Measurements from ENCODE around the gene PAGE4.
A peak's percentile ranks its signal among the peaks of the same experiment; 100 is the strongest.

Gene PAGE4

DNA sequence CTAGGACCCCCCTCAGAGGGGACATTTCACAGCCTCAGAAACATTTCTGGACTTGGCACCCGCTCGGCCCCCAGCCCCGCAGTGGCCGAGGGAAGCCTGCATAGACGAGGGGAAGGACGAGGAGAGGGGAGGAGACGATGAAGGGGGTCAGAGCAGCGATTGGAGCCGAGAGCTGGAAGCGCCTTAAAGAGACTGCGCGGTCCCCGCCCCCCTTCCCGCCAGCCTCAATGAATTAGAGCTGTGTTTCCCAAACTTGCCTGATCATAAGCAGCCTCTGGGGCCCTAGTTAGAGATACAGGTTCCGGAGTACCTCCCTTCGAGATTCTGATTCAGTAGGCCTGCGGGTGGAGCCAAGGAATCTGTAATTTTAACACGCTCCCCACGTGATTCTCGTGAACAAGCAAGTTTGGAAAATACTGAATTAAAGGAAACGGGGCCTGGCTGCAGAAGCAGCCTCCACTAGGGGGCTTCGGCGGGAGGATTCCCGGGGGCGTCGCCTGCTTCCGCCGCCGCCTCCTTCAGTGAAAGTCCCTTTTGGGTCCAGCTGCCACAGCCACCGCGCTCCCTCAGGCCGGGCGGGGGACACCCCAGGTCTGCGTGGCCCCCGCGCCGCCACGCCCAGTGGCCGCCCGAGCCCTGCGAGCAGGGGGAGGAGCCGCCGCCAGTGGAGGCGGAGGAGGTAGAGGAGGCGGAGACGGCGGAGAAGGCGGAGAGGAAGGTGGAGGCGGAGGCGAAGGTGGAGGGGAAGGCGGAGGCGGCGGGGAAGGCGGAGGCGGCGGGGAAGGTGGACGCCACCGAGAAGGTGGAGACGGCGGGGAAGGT lies 49.9 kb downstream of the PAGE4 start, which contains the start of gene USP27X (continued):
- TF ChIP-seq, protein P1, sequence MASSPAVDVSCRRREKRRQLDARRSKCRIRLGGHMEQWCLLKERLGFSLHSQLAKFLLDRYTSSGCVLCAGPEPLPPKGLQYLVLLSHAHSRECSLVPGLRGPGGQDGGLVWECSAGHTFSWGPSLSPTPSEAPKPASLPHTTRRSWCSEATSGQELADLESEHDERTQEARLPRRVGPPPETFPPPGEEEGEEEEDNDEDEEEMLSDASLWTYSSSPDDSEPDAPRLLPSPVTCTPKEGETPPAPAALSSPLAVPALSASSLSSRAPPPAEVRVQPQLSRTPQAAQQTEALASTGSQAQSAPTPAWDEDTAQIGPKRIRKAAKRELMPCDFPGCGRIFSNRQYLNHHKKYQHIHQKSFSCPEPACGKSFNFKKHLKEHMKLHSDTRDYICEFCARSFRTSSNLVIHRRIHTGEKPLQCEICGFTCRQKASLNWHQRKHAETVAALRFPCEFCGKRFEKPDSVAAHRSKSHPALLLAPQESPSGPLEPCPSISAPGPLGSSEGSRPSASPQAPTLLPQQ (tag by site-specific recombination; IDR thresholded peaks at IDR 0.05) = peak; percentile 32
- TF ChIP-seq ZNF184 (tag by site-specific recombination; IDR thresholded peaks at IDR 0.05) = no peak
- TF ChIP-seq WT1 (tag by site-specific recombination; IDR thresholded peaks at IDR 0.05) = no peak
- no peak for TF ChIP-seq ZNF791 (tag by site-specific recombination; IDR thresholded peaks at IDR 0.05)
- no peak for TF ChIP-seq ZNF571 (tag by site-specific recombination; IDR thresholded peaks at IDR 0.05)
- TF ChIP-seq PRDM1 (tag by site-specific recombination; IDR thresholded peaks at IDR 0.05) = 0 out of 2 replicates have a peak, but pooled peaks have one; percentile 17
- 0 out of 2 replicates have a peak, but pooled peaks have one; percentile 26 for TF ChIP-seq KLF16 (tag by site-specific recombination; IDR thresholded peaks at IDR 0.05)

DNA sequence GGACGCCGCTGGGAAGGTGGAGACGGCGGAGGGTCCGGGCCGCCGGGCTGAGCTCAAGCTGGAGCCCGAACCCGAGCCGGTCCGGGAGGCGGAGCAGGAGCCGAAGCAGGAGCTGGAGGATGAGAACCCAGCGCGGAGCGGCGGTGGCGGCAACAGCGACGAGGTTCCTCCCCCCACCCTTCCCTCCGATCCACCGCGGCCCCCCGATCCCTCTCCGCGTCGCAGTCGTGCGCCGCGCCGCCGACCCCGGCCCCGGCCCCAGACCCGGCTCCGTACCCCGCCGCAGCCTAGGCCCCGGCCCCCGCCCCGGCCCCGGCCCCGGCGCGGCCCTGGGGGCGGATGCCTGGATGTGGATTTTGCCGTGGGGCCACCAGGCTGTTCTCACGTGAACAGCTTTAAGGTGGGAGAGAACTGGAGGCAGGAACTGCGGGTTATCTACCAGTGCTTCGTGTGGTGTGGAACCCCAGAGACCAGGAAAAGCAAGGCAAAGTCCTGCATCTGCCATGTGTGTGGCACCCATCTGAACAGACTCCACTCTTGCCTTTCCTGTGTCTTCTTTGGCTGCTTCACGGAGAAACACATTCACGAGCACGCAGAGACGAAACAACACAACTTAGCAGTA lies 50.7 kb downstream of the PAGE4 start:
- Histone ChIP-seq H3K4me3 (ENCODE audit: low read depth, low read length) (peak overlapping the region; percentile 58), H3K4me1 (ENCODE audit: control insufficient read depth, insufficient read depth, low read length) (no peaks in the 10 kb centered on the region), H3K36me3 (ENCODE audit: control insufficient read depth in 2 of 2, insufficient read depth in 1 of 2, low read length in 2 of 2) (peaks cover 0 to 16% of the 10 kb centered on the region in 2 experiments; a peak in 1 of 3 replicates), H3K9me3 (ENCODE audit: control insufficient read depth, insufficient read depth, low read depth, low read length) (no peaks in the 10 kb centered on the region), H3K27ac (ENCODE audit: extremely low read depth, low read depth, low read length) (peak overlapping the region; percentile 61; the same call in 1 of the 2 replicates)
- TF ChIP-seq ZNF324 (tag by site-specific recombination; IDR thresholded peaks at IDR 0.05) (no peak), ZNF341 (tag by site-specific recombination; IDR thresholded peaks at IDR 0.05; ENCODE audit: low read depth) (peak; percentile 54), ZNF558 (tag by site-specific recombination; IDR thresholded peaks at IDR 0.05) (no peak), ZNF266 (tag by site-specific recombination; IDR thresholded peaks at IDR 0.05; ENCODE audit: low read depth) (no peak), SP3 (tag by site-specific recombination; IDR thresholded peaks at IDR 0.05) (0 out of 2 replicates have a peak, but pooled peaks have one; percentile 13)
- TF ChIP-seq, protein P2, sequence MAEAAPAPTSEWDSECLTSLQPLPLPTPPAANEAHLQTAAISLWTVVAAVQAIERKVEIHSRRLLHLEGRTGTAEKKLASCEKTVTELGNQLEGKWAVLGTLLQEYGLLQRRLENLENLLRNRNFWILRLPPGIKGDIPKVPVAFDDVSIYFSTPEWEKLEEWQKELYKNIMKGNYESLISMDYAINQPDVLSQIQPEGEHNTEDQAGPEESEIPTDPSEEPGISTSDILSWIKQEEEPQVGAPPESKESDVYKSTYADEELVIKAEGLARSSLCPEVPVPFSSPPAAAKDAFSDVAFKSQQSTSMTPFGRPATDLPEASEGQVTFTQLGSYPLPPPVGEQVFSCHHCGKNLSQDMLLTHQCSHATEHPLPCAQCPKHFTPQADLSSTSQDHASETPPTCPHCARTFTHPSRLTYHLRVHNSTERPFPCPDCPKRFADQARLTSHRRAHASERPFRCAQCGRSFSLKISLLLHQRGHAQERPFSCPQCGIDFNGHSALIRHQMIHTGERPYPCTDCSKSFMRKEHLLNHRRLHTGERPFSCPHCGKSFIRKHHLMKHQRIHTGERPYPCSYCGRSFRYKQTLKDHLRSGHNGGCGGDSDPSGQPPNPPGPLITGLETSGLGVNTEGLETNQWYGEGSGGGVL (tag by site-specific recombination; IDR thresholded peaks at IDR 0.05) = peak; percentile 48
- TF ChIP-seq, protein P3, sequence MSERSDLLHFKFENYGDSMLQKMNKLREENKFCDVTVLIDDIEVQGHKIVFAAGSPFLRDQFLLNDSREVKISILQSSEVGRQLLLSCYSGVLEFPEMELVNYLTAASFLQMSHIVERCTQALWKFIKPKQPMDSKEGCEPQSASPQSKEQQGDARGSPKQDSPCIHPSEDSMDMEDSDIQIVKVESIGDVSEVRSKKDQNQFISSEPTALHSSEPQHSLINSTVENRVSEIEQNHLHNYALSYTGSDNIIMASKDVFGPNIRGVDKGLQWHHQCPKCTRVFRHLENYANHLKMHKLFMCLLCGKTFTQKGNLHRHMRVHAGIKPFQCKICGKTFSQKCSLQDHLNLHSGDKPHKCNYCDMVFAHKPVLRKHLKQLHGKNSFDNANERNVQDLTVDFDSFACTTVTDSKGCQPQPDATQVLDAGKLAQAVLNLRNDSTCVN (tag by site-specific recombination; optimal IDR thresholded peaks at IDR 0.05) = peak; percentile 19
- POLR2A ChIA-PET = interaction anchor here (1.1 kb wide), 1 partner anchor 13 kb away, joined by 3 read pairs; no protein-coding TSS in a partner anchor
- CTCF ChIA-PET = interaction anchor here (0.6 to 1.3 kb wide), 5 partner anchors 10 to 213 kb away, joined by 3 to 6 read pairs (median 3); partner anchors contain the start of gene CLCN5

DNA sequence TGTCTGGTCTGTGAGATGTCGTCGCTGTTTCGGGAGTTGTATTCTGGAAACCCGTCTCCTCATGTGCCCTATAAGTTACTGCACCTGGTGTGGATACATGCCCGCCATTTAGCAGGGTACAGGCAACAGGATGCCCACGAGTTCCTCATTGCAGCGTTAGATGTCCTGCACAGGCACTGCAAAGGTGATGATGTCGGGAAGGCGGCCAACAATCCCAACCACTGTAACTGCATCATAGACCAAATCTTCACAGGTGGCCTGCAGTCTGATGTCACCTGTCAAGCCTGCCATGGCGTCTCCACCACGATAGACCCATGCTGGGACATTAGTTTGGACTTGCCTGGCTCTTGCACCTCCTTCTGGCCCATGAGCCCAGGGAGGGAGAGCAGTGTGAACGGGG lies 51.6 kb downstream of the PAGE4 start:
- CTCF ChIA-PET = interaction anchor here (4.7 kb wide), 1 partner anchor 39 kb away, joined by 38 read pairs; the partner anchor contains the start of gene CLCN5
- no peak overlapping the region for H3K4me3 ChIP-seq (ENCODE audit: low read depth, low read length)
- H3K36me3 ChIP-seq (ENCODE audit: control insufficient read depth in 2 of 2, insufficient read depth in 1 of 2, low read length in 2 of 2) = peaks cover 0 to 16% of the 10 kb centered on the region in 2 experiments; a peak in 1 of 3 replicates
- no peaks in the 10 kb centered on the region for H3K4me1 ChIP-seq (ENCODE audit: control insufficient read depth, insufficient read depth, low read length)
- no peaks in the 10 kb centered on the region for H3K9me3 ChIP-seq (ENCODE audit: control insufficient read depth, insufficient read depth, low read depth, low read length)
- no peak overlapping the region for H3K27ac ChIP-seq (ENCODE audit: extremely low read depth, low read depth, low read length)
- POLR2A ChIA-PET = no interaction called here
- TF ChIP-seq SETDB1 (IDR thresholded peaks at IDR 0.05; ENCODE audit: insufficient read length, low read length) (no peak), ZNF211 (tag by site-specific recombination; IDR thresholded peaks at IDR 0.05; ENCODE audit: low read depth) (no peak), ZNF561 (tag by site-specific recombination; IDR thresholded peaks at IDR 0.05; ENCODE audit: borderline replicate concordance) (no peak), ZFP41 (tag by site-specific recombination; IDR thresholded peaks at IDR 0.05; ENCODE audit: borderline replicate concordance) (no peak), ZNF548 (tag by site-specific recombination; IDR thresholded peaks at IDR 0.05) (no peak), ZBTB21 (tag by site-specific recombination; IDR thresholded peaks at IDR 0.05) (no peak), ZNF48 (tag by site-specific recombination; IDR thresholded peaks at IDR 0.05) (no peak), ZBTB8A (tag by site-specific recombination; IDR thresholded peaks at IDR 0.05) (no peak), ZNF529 (tag by site-specific recombination; IDR thresholded peaks at IDR 0.05; ENCODE audit: insufficient replicate concordance) (no peak), ZNF433 (tag by site-specific recombination; IDR thresholded peaks at IDR 0.05; ENCODE audit: low read depth) (no peak), SALL2 (tag by site-specific recombination; IDR thresholded peaks at IDR 0.05; ENCODE audit: borderline replicate concordance) (no peak), ZSCAN16 (tag by site-specific recombination; IDR thresholded peaks at IDR 0.05) (no peak)
- TF ChIP-seq, protein P3 (tag by site-specific recombination; optimal IDR thresholded peaks at IDR 0.05) = no peak

Measured in HEK293 (cell line).